H1 (cell line): ENCODE data around the gene PGPEP1. TPM values are rescaled to one million over a fixed set of nuclear protein-coding genes. Genes with fewer than 3 reads are reported as not detected.

ENCODE experiments used
- E2F6 ChIP-seq: IDR thresholded peaks from 2 replicates; pipeline ENCODE4 v1.6.1; 2012; ENCODE audit warnings: inconsistent platforms
- NANOG ChIP-seq: IDR thresholded peaks from 2 replicates; pipeline ENCODE4 v1.6.1; 2011; ENCODE audit warnings: low read length, low read depth, mild to moderate bottlenecking, inconsistent platforms; ENCODE audit not compliant: insufficient read depth, poor library complexity, severe bottlenecking
- POLR2AphosphoS5 ChIP-seq: IDR thresholded peaks from 2 replicates; pipeline ENCODE4 v1.6.1; 2011; ENCODE audit warnings: low read depth, low read length
- RAD21 ChIP-seq, 2 experiments: IDR thresholded peaks in 1 of 2; conservative IDR thresholded peaks in 1 of 2; 2 replicates each; pipeline ENCODE4 v1.6.1; 2011; ENCODE audit warnings: low read depth in 2 of 2, low read length in 2 of 2, improper control_type of control experiment in 1 of 2, inconsistent platforms in 1 of 2, mild to moderate bottlenecking in 1 of 2, moderate library complexity in 1 of 2
- TBP ChIP-seq: IDR thresholded peaks from 2 replicates; pipeline ENCODE4 v1.6.1; 2011; ENCODE audit warnings: low read depth, low read length, improper control_type of control experiment
- polyA plus RNA-seq, 7 experiments: library from polyadenylated mRNA; depleted of rRNA in 3 of 7; stranded (reverse) in 5 of 7; unstranded in 2 of 7; fragments of >200 nt in 5 of 7; fragments of 200-250 nt in 2 of 7; gene quantifications; 1 replicate in 5 of 7; 2 replicates in 1 of 7; 4 replicates in 1 of 7; pipeline versions ENCODE4 v1.2.1 to v1.2.3, GENCODE V29; 2011 to 2013; ENCODE audit warnings: missing spikeins in 2 of 7, mixed read lengths in 2 of 7
- total RNA-seq: library from RNA; stranded (reverse); fragmentation: NEBNext Ultra II Directional; extraction: Animal tissue kit (Norgen Biotek cat#: 25700); gene quantifications from 2 replicates; pipeline ENCODE4 v1.2.1, GENCODE V29; 2021

PGPEP1 gene
- total and polyA plus RNA-seq, 2 of the 8 experiments (the other 6 are each of a cell fraction or from before 2014, with no cell fraction given): 17.0 to 33.4 TPM

GRCh38 chr19:18338541-18338940 is 1.9 kb upstream of the PGPEP1 start (continued):
- TF ChIP-seq E2F6 (no peak), NANOG (no peak), RAD21 (IDR thresholded peaks at IDR 0.05 in 1 of 2, conservative IDR thresholded peaks at IDR 0.05 in 1 of 2; ENCODE audit: low read depth in 2 of 2, low read length in 2 of 2) (no peak), TBP (no peak), POLR2AphosphoS5 (no peak)
